Testis (tissue), 2 donors: ENCODE data around the gene IKZF1.

Source experiments
- CTCF ChIP-seq, 3 experiments: fragments of 450-650 bp in 2 of 3; fragments of 200-600 bp in 1 of 3; sonication (generic) in 1 of 3; IDR thresholded peaks; one replicate each; pipeline ENCODE4 v1.5.1; 2016 to 2019; ENCODE audit warnings: antibody characterized with exemption in 3 of 3, mild to moderate bottlenecking in 2 of 3, moderate library complexity in 1 of 3
- POLR2A ChIP-seq: fragments of 450-650 bp; IDR thresholded peaks from one replicate; pipeline ENCODE4 v1.6.1; 2017; ENCODE audit warnings: antibody characterized with exemption, mild to moderate bottlenecking, moderate library complexity

GRCh38 chr7:50304911-50305582, 531 bp downstream of the IKZF1 start:
- no peak for TF ChIP-seq POLR2A
- no peak for TF ChIP-seq CTCF (IDR thresholded peaks at IDR 0.05)
